ENCODE results near the gene ATP9B.

DNA sequence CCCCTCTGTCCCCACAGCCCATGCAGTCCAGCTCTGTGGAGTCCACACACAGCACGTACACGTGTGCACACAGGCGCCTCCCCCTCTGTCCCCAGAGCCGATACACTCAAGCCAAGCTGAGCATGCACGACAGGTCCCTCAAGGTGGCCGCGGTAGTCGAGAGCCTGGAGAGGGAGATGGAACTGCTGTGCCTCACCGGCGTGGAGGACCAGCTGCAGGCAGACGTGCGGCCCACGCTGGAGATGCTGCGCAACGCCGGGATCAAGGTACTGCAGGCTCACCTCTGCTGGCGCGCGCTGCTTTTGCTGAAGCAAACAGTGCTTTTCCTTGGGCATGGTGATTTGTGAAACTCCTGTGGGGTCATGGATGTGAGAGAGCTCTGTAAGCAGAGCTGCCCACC is 268.0 kb downstream of the ATP9B start:
- no peak for TF ChIP-seq CTCF (conservative IDR thresholded peaks at IDR 0.05 in 1 of 2, IDR thresholded peaks at IDR 0.05 in 1 of 2; ENCODE audit: extremely low read depth in 1 of 2, insufficient read depth in 1 of 2, low read depth in 1 of 2, low read length in 2 of 2)
- TF ChIP-seq EZH2 (IDR thresholded peaks at IDR 0.05; ENCODE audit: borderline replicate concordance, low read length): no peak
